ENCODE data around the gene HRH2.
A peak's percentile ranks its signal among the peaks of the same experiment; 100 is the strongest.
"Not testable (repeated sequence)": the region's sequence is repeated elsewhere in the genome, so short reads cannot be mapped to it uniquely, and the experiment has no call there.

Gene HRH2

DNA sequence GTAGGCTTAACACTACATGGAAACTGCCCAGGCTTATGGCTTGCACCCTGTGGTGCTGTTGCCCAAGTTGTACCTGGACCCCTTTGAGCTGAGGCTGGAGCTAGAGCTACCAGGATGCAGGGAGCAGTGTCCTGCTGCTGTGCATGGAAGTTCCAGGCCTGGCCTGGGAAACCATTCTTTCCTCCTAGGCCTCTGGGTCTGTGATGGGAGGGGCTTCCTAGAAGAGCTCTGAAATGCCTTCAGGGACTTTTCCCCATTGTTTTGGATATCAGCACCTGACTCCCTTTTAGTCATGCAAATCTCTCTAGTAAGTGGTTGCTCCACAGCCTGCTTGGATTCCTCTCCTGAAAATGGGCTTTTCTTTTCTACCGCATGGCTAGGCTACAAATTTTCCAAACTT, 7.9 kb upstream of the HRH2 start:
- no peak for DNase-seq

DNA sequence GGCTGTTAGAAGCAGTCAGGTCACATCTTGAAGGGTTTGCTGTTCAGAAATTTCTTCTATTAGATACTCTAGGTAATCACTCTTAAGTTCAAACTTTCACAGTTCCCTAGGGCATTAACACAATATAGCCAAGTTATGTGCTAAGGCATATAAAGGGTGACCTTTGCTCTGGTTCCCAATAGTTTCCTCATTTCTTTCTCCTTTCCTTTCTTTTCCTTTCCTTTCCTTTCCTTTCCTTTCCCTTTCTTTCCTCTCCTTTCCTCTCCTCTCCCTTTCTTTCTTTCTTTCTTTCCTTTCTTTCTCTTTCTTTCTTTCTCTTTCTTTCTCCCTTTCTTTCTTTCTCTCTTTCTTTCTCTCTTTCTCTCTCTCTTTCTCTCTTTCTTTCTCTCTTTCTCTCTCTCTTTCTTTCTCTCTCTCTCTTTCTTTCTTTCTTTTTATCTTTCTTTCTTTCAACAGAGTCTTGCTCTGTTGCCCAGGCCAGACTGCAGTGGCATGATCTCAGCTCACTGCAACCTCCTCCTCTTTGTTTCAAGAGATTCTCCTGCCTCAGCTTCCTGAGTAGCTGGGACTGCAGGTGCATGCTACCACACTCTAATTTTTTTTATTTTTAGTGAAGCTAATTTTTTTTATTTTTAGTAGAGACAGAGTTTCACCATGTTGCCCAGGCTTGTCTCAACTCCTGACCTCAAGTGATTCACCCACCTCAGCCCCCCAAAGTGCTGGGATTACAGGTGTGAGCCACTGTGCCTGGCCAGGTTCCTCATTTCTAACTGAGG, 7.3 kb upstream of the HRH2 start:
- DNase-seq: not testable (repeated sequence)

DNA sequence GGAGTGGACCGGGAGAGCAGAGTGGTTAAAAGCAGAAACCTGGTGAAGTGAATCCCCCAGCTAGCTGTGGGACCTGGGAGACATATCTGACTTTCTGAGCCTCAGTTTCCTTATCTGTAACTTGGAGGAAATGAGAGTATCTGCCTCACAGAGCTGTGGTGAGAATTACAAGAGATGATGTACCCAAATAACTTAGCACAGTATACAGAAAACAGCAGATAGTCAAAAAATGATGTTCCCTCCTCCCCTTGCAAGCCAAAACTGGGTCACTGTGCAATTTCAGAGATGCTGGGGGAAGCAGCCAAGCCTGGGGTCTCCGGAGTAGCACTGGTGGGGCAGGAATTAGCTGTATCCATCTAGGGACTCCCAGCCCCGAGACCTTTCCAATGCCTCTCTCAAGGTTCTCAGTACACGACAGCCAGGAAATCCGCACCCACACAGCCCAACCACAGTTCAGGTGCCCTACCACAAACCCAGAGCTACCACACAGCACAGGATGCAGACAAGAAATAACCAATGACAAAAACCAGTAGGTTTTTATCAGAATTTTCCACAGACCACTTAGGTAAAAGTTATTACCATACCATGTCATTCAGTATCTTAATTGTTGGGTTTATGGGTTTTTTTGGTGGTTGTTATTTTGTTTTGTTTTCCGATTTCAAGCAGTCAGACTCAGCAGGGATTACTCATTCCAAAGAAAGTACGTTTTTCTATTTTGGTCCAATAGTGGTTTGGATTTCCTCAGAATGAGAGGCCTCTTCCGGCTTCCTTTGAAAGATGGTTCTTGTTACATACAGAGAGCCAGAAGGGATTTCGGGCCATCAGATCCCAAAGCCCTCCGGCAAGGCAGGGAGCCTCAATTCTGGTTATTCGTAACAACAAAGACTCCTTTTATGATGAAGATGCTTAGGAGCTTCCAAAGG, 4.9 kb upstream of the HRH2 start:
- DNase-seq: peak; percentile 43 to 56

DNA sequence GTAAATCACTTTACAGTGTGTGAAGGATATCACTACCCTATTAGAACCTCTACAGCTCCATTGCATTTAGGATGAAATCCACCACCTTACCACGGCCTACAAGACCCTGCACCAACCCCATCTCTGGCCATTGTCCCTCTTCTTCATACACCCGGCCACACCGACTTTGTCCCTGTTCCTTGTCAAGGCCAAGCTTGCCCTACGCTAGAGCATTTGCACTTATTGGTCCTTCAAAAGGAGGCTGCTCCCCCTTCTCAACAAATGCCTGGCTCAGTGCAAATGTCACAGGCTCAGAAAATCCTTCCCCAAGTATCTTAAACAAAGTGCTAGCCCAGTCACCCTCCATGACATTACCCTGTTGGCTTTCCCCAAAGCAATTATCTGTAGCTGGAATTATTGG, 4.1 kb upstream of the HRH2 start:
- DNase-seq: no peak

DNA sequence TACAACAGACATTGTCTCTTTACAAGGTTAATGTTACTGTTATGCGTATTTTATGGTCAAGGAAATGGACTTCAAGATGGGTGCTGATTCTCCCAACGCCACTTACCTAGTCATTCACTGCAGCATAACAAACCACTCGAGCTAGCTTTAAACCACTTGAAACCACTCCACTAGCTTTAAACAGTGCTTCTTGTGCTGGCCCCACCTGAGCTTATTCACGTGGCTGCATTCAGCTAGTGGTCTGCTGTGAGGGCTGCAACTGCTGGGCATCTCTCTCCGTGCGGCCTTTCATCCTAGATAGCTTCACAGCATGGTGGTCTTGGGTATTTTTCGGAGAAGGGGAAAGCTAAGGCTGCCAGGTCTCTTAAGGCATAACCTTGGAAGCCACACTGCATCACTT, 3.5 kb upstream of the HRH2 start:
- no peak for DNase-seq

DNA sequence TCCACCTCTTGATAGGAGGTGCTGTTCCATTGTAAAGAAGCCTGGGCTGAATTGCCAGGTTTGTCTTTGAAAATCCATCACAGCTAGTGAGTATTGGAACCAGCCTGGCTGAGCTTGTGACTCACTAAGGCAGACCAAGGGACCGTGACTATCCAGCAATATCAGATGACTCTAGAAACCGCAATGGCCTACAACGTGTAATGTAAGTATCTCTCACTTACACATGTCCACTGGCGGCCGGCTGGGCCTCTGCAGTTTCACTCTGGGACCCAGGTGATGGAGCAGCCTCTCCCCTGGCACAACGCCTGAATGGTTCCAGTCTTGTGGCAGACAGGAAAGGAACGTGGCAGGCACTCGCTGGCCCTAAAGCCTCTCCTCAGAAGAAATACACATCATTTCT, 3.1 kb upstream of the HRH2 start:
- peak in 1 of 2 donors; percentile 44 for DNase-seq

DNA sequence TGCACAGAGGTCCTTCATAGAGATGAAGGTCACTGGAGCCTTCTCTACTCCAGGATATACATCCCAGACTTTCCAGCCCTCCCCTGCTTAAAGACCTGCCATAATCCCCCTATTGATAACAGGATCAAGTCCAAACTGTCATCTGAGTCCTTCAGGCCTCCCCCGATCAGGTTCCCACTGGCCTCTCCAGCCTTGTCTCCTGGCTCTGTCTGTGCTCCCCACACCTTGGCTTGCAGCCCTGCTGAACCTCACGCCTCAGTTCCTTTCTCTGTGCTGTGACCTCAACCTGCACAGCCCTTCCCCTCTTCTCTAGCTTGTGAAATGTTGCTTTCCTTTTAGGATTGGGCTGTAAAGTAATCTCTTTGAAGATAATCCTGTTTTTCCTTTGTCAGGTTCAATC, 2.5 kb upstream of the HRH2 start:
- no peak for DNase-seq

DNA sequence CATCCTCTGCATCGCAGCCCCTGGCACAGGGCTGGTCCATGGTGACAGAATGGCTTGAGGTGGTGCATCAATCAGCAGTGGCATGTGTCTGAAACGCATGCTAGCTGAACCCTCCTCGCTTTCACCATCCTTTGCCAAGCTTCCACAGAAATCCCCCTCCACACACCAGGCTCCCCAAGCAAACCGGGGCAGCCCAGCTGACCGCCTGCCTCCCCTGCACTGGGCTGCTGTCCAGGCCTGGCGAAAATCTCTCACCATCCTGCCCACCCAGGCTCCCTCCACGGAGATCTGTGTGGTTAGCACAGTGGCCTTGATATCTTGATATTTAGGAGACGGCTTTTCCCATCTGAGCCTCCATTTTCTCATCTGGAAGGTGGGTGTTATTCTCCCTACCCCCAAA, 905 bp upstream of the HRH2 start:
- DNase-seq: no peak

DNA sequence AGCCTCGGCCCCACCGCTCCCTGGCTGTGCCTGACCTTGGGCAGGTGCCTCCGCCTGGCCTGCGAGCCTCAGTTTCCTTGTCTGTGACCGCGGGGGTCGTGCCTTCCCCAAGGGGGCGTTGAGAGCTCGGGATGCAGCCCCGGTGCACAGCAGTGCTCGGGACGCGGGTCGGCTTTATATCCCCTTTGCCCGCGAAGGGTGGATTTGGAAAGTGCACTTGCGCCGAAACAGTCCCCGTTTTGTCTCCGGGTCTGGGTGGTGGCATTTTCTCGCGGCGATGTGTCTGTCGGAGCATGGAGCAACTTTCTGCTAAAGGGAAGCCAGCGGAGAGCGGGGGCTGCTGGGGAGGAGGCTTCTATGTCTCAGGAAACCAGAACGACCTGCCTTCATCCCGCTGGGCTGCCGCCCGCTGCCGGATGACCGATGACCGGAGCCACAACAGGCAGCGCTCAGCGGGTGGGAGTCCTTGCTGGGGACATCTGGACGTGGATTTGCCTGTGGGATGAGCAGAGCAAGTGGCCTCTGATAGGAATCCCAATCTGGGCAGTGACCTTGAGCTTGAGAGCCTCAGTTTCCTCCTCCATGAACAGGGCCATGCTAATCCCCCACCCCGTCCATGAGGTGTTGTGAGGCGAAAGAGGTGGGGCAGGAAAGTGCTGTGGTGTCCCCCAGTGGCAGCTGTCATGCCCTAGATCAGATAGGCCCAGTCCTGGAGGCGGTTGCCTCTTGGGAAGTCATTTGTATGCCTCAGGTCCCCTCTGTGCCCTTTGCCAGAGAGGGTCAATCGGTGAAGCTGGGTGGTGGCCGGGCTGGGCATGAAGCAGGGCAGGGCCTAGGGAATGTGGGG, 651 bp downstream of the HRH2 start:
- DNase-seq: peak; percentile 59 to 81

DNA sequence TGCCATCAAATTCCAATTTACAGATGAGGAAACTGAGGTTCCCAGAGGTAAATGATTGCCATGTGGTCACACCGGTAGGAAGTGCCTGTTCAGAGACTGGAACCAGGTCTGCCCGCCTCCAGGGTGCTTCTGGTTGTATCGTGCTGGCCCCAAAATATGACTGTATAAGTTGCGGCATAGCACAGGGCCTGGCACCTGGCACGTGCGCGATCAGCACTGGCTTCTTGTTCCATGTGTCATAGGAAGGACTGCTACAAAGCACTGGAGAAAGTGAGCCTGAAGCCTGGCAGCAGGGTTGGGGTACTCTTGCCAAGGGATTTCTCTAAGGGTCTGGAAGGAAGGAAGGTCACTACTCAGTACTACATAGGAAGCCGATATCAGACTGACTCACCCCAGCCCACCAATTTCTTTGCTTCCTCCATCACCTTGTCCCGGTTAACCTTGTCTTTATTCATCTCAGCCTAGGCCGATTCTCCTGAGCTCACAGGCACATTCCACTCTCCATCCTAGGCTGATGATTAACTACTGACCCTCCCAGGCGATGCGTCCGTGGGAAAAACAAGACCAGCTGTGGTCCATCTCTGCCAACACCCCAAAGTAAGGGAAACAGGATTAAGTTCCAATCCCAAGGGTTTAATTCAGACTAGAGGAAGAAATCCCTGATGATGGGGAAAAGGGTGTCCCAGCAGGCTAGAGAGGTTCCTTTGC, 1.8 kb downstream of the HRH2 start:
- DNase-seq: no peak

DNA sequence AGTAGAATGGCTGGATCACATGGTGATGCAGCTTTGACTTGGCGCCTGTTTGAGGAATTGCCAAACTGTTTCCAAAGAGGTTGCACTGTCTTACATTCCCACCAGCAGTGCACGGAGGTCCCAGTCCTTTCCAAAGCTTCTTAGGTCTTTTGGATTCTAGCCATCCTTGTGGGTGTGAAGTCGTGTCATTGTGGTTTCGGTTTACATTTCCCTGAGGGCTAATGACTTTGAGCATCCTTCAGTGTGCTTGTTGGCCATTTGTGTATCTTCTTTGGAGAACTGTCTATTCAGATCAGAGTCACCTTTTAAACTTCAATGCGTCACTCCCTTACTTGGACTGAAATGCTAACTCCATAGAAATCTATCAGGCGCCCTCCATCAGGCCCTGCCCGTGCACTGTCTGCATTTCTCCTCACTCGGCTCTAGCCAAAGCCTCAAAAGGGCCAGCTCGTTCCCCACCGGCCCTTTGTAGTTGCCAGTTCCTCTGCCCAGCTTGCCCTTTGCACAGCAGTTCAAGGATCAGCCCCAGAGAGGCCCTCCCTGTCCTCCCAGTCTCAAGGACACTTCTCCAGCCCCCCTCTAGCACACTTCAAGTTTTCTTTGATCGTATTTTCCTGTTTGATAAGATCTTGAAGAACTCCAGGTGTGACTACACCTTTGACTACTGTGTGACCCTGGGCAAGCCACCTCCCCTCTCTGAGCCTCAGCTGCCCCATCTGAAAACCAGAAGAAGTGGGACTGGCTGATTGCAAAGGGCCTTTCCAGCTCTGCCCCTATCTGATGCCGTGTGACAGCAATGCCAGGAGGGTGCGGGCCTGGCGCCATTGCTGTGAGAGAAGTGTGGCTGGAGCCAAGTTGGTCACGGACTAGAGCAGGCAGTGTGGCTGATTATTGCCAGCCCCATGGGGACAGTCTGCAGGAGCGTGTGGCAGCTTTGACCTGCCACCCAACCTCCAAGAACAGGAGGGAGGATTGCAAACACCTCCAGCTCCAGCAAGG, 5.6 kb downstream of the HRH2 start:
- DNase-seq: no peak

DNA sequence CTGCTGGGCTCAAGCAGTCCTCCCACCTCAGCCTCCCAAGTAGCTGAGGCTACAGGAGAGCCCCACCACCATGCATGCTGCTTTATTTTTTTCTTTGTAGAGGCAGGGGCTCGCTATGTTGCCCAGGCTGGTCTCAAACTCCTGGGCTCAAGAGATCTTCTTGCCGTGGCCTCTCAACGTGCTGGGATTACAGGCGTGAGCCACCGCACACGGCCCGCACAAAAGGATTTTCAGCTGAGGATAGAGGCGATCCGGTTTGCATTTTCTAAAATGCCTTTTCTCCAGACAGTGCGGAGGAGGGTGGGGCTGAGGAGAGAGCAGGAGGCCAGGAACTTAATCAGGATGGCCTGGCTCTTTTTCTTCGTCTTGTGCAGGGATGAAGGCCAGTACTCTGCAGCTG, 6.9 kb downstream of the HRH2 start:
- DNase-seq: no peak

DNA sequence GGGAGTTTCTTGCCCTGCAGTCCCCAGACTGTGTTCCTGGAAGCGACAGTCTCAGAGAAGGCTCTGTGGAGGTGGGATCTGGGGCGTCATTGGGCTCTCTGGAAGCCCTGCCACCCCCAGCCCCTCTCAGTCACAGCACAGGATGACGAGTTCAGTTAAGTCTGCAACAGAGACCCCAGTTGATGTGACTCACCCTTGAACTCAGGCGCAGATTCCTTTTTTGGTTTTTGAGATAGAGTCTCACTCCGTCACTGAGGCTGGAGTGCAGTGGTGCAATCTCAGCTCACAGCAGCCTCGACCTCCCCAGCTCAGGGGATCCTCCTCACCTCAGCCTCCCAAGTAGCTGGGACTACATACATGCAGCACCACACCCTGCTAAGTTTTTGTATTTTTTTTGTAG, 8.3 kb downstream of the HRH2 start:
- DNase-seq: no peak

DNA sequence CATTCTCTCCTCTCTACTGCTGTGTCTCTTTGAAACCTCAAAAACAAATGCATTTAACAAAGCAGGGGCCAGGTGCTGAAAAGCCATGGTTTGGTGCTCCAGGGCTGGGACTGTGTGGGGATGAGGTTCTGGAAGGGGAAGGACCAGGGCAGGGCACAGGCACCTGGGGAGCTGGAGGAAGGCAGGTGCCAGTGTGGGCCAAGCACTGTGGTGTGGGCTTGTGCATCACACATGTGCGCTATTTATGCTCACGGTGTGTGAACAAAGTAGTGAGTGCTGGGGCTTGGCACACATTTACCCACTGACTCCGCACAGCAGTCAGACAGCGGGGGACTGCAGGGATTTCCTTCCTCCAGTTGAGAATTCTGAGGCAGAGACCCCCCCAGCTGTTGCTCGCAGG, 10.1 kb downstream of the HRH2 start:
- no peak for DNase-seq

DNA sequence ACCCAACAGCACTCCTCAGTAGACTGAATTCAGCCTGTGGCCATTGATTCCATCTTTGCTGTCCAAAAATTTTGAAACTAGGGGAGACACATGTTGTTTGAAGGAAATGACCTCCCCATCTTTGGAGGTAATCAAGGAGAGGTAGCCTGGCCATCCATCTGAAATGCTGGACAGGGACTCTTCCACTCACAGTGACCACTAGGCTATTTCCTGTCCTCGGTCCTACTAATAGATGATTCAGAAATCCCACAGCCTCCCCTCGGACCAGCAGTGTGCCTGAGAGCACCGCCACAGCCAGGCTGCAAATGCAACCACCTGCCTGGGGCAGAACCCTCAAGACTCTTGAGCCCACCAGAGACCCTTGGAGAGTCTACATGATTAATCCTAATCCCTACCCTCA, 12.5 kb downstream of the HRH2 start:
- no peak for DNase-seq

DNA sequence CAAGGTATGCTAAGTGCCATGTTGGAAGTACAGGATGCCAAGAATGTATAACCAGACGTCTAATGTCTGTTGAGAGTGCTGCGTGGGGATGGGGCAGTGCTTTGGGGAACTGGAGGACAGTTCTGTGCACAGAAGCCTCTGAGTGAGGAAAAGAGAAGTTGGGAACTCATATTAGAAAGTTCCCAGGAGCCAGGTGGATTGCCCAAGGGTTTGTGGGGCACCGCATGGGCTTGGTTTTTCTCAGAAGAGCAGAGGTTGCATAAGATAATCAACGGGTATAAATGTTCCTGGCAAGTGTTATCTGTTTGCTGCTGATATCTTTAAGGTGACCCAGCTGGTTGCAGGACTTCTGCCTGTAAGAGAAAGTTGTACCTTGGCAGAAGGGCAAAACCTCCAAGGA, 13.1 kb downstream of the HRH2 start:
- DNase-seq: peak; percentile 78 to 88

DNA sequence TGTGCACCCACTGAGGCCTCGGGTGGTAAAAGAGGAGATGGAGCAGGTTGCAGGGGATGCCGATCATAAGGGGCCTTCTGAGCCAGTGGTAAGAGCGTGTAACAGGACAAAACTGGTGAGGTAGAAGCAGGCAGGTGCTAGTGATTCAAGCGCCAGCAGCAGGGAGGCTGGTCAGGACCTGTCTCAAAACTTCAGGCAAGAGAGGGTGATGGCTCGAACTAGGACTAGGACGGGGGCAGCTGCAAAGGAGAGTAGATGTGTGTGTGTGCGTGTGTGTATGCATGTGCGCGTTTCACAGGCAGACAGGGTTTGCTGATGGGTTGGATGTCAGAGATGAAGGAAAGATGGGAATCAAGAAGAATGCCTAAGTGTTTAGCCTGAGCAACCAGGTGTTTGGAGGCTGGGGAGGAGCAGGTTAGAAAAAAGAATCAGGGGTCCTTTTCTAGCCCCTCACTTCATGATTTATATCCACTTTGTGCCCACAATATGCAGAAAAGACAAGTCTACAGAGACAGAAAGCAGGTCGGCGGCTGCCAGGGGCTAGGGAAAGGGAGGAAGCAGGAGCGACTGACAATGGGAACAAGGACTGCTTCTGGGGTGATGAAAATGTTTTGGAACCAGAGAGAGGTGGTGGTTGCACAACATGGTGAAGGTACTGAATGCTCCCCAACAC, 15.2 kb downstream of the HRH2 start:
- no peak for DNase-seq

DNA sequence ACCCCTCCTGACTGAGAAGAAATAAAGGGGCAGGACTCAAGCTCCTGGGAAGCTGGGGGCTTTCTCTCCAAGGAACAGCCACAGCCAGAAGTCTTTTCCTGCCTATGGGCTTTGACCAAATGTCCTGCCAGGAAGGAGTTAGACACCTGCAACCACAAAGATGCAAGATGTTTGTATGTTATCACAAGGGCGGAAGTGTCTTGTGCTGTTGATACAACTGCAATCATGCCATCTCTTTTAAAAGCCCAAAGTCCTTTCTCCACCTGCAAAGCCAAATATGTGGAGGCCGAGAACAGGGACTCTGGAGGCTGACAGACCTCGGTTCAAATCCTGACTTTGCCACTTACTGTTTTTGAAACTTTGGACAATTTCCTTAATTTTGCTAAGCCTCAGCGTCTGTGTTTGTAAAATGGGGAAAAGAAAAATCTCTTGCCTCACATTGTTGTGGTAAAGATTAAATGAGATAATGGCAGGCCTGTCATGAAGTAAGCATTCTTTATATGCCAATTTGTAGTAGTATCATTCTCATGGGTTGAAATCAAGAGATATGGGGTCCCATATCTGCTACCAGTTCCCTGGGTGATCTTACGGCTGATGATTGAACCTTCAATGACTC, 17.0 kb downstream of the HRH2 start:
- DNase-seq: peak; percentile 28 to 64

DNA sequence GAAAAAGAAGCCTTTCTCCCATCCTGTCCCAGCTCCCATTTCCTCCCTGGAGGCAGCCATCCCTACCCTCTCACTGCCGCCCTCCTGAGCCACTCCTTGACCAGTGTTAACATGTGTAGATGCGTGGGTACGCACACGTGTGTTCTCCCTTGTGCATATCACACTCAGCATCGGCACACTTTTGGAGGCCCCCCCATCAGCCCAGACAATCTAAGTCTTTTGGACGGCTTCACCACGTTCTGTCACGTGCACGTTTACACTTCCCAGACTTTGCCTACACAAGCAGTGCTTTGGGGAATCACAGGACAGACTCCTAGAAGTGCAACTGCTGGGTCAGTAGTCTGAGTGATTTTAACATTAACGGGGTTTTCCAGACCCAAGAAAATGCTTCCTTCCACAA, 18.0 kb downstream of the HRH2 start:
- DNase-seq: no peak

DNA sequence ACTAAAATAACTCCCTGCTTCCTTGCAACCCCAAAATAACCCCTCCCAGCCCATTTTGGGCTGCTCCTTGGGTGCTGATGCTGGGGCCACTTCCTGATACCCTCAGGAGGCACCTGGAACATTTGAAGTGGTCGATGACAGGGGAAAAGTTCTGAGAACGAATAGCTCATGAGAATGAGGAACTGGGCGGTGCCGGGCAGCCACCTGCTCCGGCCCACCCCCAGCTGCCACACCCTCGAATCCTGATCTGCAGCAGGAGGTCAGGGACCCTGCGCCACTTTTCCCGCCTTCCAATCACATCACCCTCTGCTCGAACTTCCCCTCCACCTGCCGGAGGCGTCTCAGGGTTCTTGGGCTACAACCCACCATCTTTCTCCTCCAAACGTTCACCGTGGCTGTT, 19.7 kb downstream of the HRH2 start:
- DNase-seq: peak in 1 of 2 donors; percentile 11
